OCI-LY1 (cell line): ENCODE data around the gene PMEPA1.

Source experiments
- EZH2 ChIP-seq: fragments of 200-600 bp; sonication (generic), shearing (Covaris generic); IDR thresholded peaks from 2 replicates; pipeline ENCODE4 v1.8.0; 2017; ENCODE audit warnings: borderline replicate concordance, mixed run types, mild to moderate bottlenecking, antibody characterized with exemption, low read length, moderate library complexity, mixed read lengths
- TF ChIP-seq, protein P1 (sequence below): fragments of 200-600 bp; sonication (generic), shearing (Covaris generic); IDR thresholded peaks from 2 replicates; pipeline ENCODE4 v1.5.1; 2017; ENCODE audit warnings: mild to moderate bottlenecking, antibody characterized with exemption, low read length, moderate library complexity, mixed read lengths

DNA sequence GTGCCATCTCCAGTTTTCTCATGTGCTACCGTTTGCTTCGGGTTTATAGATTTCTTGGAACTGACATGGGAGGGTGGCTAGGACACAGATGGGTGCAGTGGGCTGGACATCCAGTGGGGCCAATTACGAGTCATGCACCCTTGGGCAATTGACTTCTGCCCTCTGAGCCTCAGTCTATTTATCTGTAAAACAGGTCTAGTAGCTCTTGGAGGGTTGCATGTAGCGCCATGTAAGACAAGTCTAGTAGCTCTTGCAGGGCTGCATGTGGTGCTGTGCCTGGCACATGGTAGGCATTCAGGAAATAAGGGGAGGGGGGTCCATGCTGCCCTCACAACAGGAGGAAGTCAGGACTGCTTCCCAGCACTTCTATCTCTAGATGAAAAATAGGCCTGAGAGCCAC lies 15.3 kb downstream of the PMEPA1 start:
- no peak for TF ChIP-seq EZH2
- TF ChIP-seq, protein P1, sequence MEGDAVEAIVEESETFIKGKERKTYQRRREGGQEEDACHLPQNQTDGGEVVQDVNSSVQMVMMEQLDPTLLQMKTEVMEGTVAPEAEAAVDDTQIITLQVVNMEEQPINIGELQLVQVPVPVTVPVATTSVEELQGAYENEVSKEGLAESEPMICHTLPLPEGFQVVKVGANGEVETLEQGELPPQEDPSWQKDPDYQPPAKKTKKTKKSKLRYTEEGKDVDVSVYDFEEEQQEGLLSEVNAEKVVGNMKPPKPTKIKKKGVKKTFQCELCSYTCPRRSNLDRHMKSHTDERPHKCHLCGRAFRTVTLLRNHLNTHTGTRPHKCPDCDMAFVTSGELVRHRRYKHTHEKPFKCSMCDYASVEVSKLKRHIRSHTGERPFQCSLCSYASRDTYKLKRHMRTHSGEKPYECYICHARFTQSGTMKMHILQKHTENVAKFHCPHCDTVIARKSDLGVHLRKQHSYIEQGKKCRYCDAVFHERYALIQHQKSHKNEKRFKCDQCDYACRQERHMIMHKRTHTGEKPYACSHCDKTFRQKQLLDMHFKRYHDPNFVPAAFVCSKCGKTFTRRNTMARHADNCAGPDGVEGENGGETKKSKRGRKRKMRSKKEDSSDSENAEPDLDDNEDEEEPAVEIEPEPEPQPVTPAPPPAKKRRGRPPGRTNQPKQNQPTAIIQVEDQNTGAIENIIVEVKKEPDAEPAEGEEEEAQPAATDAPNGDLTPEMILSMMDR: no peak
